Pancreas (tissue), 10 donors: Measurements from ENCODE around the gene TMEM202. TPM values are rescaled to one million over a fixed set of nuclear protein-coding genes. Genes with fewer than 3 reads are reported as not detected.

Experiments used
- ATAC-seq, 4 donors: fragments of 200-7000 bp; cut with Tn5 transposase; one replicate each; pipeline versions ENCODE4 v1.8.0 to v1.9.1; 2020; ENCODE audit warnings: mild to moderate bottlenecking in 4 of 4, moderate library complexity in 4 of 4
- DNase-seq, 6 donors: peaks; one replicate each; pipeline ENCODE4 v3.0.0-alpha.2; 2020
- FAIRE-seq: peaks from 2 replicates; lab custom pipeline; 2012; peaks lifted over from hg19 to GRCh38; lab: Jason Lieb, UNC
- H3K27ac ChIP-seq, 4 donors: fragments of 200-600 bp; sonication (generic); 1 replicate in 3 of 4; 2 replicates in 1 of 4; pipeline versions ENCODE4 v1.5.0 to v1.8.0; 2020
- H3K27me3 ChIP-seq, 4 donors: fragments of 200-600 bp; one replicate each; pipeline ENCODE4 v1.8.0; 2021
- H3K36me3 ChIP-seq, 3 donors: fragments of 200-600 bp; sonication (generic) in 1 of 3; one replicate each; pipeline versions ENCODE4 v1.5.0 to v1.8.0; 2020 to 2021
- H3K4me1 ChIP-seq, 3 donors: fragments of 200-600 bp; one replicate each; pipeline ENCODE4 v1.8.0; 2021
- H3K4me3 ChIP-seq, 4 donors: fragments of 200-600 bp; sonication (generic) in 2 of 4; one replicate each; pipeline versions ENCODE4 v1.5.0 to v1.8.0; 2020 to 2021
- H3K9me3 ChIP-seq, 4 donors: fragments of 200-600 bp; one replicate each; pipeline ENCODE4 v1.8.0; 2021
- WGBS, 2 donors: extraction: QIAGEN DNeasy Blood & Tissue Kit; methylation state at CpG; one replicate each; pipeline ENCODE4 v1.1.7; 2013; 5-methylcytosine and 5-hydroxymethylcytosine counted together
- intact Hi-C, 3 donors: fragments of 100-400 bp; cut with DNase I; formaldehyde crosslinking; loops; one replicate each; pipeline versions ENCODE4 v1.11.1 to v1.14.2; 2022
- polyA plus RNA-seq, 2 donors: library from polyadenylated mRNA; stranded (reverse); fragments of 200-250 nt; gene quantifications; one replicate each; pipeline ENCODE4 v1.2.3, GENCODE V29; 2013
- total RNA-seq, 6 donors: library from RNA; stranded (reverse); fragmentation: NEBNext Ultra II Directional in 4 of 6; extraction: Animal tissue kit (Norgen Biotek cat#: 25700) in 4 of 6; gene quantifications; one replicate each; pipeline versions ENCODE4 v1.2.1 to v1.2.4, GENCODE V29; 2021 to 2023
- TF ChIP-seq, protein P1 (sequence below), 4 donors: fragments of 200-600 bp; sonication (generic) in 3 of 4; IDR thresholded peaks; one replicate each; pipeline versions ENCODE4 v1.5.0 to v1.8.0; 2021; ENCODE audit warnings: antibody characterized with exemption in 4 of 4
- donor health status: healthy with polysubstance abuse.
- donor health status: DM: no; HTN: no; CAD: no; lungs with moderate emphysema.
- donor health status: DM: no; HTN: no; CAD: no.
- donor health status: control.
- donor health status: control.
- donor health status: Bipolar disorder and iron deficiency.
- donor health status: DM: yes; HTN: yes; CAD: no.
- donor health status: DM: no; HTN: no; CAD: no.
- donor health status: DM: no; HTN: no; CAD: no.
- donor health status: DM: yes; HTN: yes; CAD: no.

TMEM202 gene
- total and polyA plus RNA-seq, 8 donors, result not detected

- Histone ChIP-seq H3K27me3 (no peaks in the 10 kb centered on the region), H3K27ac (no peak overlapping the region), H3K36me3 (no peaks in the 10 kb centered on the region), H3K4me3 (no peak overlapping the region), H3K4me1 (no peaks in the 10 kb centered on the region), H3K9me3 (no peaks in the 10 kb centered on the region)
- no peak for FAIRE-seq
- no peak for DNase-seq
- intact Hi-C loops, result no loop called here
- 65 to 85% methylated on average over 7 of the region's 7 CpGs for WGBS, 2 donors
- ATAC-seq, result no peak
- TF ChIP-seq, protein P1, sequence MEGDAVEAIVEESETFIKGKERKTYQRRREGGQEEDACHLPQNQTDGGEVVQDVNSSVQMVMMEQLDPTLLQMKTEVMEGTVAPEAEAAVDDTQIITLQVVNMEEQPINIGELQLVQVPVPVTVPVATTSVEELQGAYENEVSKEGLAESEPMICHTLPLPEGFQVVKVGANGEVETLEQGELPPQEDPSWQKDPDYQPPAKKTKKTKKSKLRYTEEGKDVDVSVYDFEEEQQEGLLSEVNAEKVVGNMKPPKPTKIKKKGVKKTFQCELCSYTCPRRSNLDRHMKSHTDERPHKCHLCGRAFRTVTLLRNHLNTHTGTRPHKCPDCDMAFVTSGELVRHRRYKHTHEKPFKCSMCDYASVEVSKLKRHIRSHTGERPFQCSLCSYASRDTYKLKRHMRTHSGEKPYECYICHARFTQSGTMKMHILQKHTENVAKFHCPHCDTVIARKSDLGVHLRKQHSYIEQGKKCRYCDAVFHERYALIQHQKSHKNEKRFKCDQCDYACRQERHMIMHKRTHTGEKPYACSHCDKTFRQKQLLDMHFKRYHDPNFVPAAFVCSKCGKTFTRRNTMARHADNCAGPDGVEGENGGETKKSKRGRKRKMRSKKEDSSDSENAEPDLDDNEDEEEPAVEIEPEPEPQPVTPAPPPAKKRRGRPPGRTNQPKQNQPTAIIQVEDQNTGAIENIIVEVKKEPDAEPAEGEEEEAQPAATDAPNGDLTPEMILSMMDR (IDR thresholded peaks at IDR 0.05), result no peak
Measured at GRCh38 chr15:72398648-72399047, 543 bp downstream of the TMEM202 start.

- WGBS, 2 donors, result 65 to 77% methylated on average over 5 of the region's 5 CpGs
- no peak for ATAC-seq
Measured at GRCh38 chr15:72402726-72403125, 4.6 kb downstream of the TMEM202 start.

GRCh38 chr15:72404356-72404755 lies 6.3 kb downstream of the TMEM202 start:
- ATAC-seq (no peak), FAIRE-seq (no peak), DNase-seq (no peak)
- intact Hi-C loops, result no loop called here
- H3K4me3 ChIP-seq, result no peak overlapping the region
- TF ChIP-seq, protein P1 (IDR thresholded peaks at IDR 0.05), result no peak
- H3K4me1 ChIP-seq, result no peaks in the 10 kb centered on the region
- no peak overlapping the region for H3K27ac ChIP-seq
- no peaks in the 10 kb centered on the region for H3K9me3 ChIP-seq
- H3K27me3 ChIP-seq, result peaks cover 0 to 5% (median 0%) of the 10 kb centered on the region in 4 donors
- 39 to 48% methylated on average over 3 of the region's 3 CpGs for WGBS, 2 donors
- no peaks in the 10 kb centered on the region for H3K36me3 ChIP-seq

More at GRCh38 chr15:72402726-72403125, 4.6 kb downstream of the TMEM202 start:
- Histone ChIP-seq H3K4me1 (no peaks in the 10 kb centered on the region), H3K36me3 (no peaks in the 10 kb centered on the region), H3K4me3 (no peak overlapping the region), H3K27ac (no peak overlapping the region), H3K9me3 (no peaks in the 10 kb centered on the region), H3K27me3 (peaks cover 0 to 5% (median 0%) of the 10 kb centered on the region in 4 donors)
- FAIRE-seq, result no peak
- intact Hi-C loops, result no loop called here
- TF ChIP-seq, protein P1 (IDR thresholded peaks at IDR 0.05), result no peak
- no peak for DNase-seq

DNA sequence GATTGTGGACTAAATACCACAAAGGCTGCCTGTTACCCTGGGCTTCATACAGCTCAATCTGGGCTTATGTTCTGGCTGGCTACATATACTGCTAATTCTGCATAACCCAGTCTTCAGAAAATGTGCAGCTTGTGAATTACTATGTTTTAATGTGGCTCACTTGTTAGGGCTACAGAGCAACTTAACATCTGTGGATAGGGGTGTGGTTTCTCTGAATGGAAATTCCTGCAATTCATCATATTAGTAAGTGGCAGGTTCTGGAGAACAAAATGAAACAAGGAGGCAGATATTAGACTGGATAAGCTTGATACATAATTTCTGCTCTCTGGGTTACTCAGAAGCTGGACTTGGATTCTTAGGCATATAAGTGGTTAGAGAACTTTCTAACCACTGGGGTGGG lies 6.7 kb downstream of the TMEM202 start:
- Histone ChIP-seq H3K36me3 (no peaks in the 10 kb centered on the region), H3K27ac (no peak overlapping the region), H3K9me3 (no peaks in the 10 kb centered on the region), H3K4me3 (no peak overlapping the region), H3K4me1 (no peaks in the 10 kb centered on the region), H3K27me3 (peaks cover 0 to 5% (median 0%) of the 10 kb centered on the region in 4 donors)
- DNase-seq (no peak), ATAC-seq (no peak), FAIRE-seq (no peak)
- intact Hi-C loops, result no loop called here
- TF ChIP-seq, protein P1 (IDR thresholded peaks at IDR 0.05), result no peak

GRCh38 chr15:72406936-72407335 lies 8.8 kb downstream of the TMEM202 start:
- intact Hi-C loops, result no loop called here
- Histone ChIP-seq H3K9me3 (no peaks in the 10 kb centered on the region), H3K27ac (no peak overlapping the region), H3K4me3 (no peak overlapping the region), H3K4me1 (no peaks in the 10 kb centered on the region), H3K36me3 (no peaks in the 10 kb centered on the region), H3K27me3 (peaks cover 0 to 5% (median 0%) of the 10 kb centered on the region in 4 donors)
- 63 to 67% methylated on average over 3 of the region's 3 CpGs for WGBS, 2 donors
- ATAC-seq, result no peak
- no peak for FAIRE-seq
- TF ChIP-seq, protein P1 (IDR thresholded peaks at IDR 0.05), result no peak
- DNase-seq, result no peak
